Limb (tissue), 2 donors: ENCODE measurements around the gene HIPK1.

Experiments
- DNase-seq, 2 donors: peaks; one replicate each; pipeline ENCODE4 v3.0.0-alpha.2; 2016; ENCODE audit errors: extremely low spot score in 2 of 2

HIPK1 gene

GRCh38 chr1:113913887-113914664, 15.0 kb upstream of the HIPK1 start:
- no peak for DNase-seq

DNA sequence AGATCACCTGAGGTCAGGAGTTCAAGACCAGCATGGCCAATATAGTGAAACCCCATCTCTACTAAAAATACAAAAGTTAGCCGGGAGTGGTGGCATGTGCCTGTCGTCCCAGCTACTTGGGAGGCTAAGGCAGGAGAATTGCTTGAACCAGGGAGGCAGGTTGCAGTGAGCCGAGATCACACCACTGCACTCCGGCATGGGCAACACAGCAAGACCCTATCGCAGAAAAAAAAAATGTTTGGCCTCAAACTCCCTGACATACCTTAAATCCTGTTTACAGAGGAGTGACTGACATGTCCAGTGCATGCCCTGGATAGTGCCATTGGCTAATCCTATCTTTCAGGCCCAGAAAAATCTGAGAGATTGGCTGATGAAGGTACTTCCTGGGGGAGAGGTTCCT, 12.2 kb upstream of the HIPK1 start:
- no peak for DNase-seq

DNA sequence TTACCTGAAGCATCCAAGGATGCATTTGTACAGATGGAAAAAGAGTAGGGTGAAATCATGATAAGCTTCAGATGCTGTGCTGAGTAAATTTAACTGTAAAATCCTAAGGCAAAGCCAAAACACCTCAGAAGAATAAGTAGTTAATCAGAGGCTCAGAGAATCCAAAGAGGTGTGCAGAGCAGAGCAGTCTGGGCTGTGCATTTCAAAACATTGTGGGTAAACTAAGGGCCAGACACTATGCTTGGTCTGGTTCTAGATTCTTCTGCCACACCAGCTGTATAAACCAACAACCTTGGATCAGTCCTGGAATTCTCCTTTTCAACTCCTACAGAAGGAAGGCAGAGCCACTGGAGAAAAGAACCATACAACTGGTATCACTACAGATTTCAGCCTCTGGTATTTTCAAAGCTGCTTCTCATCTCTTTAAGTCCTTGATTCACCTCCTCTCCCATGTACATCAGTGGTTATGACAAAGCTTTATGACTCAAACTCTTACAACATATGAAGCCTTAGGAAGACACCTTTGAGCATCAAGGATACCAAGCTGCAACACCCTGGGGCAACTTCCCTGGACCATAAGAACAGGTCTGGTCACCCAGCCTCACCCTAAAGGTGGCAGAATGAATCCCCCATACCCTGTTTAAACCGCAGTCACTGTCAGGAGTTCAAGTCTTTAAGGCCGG, 11.6 kb upstream of the HIPK1 start:
- DNase-seq: no peak

GRCh38 chr1:113918243-113918642, 10.9 kb upstream of the HIPK1 start:
- DNase-seq: no peak

- DNase-seq: no peak
Measured at GRCh38 chr1:113922957-113923356, 6.2 kb upstream of the HIPK1 start.

GRCh38 chr1:113924473-113924872, 4.7 kb upstream of the HIPK1 start:
- DNase-seq: no peak

DNA sequence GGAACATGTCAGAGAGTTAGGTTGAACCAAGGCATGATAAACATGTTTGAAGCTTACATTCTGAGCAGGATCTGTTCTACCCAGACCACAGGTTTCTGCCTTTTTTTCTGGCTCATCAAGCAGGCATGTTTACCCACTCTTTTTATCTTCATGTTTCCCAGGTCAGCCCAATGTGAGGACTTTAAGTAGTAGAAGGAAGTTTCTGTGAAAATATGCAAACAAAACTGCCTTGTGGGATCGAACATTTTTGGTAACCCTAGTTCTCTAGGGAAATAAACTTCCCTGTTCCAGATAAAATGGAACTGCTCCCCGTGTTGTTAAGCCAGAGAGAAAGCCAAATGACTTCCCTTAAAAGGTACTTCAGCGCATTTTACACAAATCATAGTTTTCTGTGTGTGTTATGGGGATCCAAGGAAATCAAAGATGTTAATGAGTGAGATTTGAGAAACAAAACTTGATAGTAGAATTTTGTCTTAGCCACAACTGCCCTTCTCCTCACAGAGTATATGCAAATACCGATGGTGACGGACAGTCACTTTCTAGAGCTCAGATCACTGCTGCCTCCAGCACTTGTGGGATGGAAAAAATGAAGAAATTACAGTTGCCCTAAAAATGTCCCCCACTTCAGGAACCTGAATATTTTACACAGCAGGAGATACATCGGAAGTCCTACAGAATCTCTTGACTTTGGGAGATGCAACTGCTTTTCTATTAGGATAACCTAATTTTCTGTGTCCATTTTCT, 765 bp upstream of the HIPK1 start:
- no peak for DNase-seq

- DNase-seq: peak in 1 of 2 donors; percentile 15
Measured at GRCh38 chr1:113929750-113930498, 800 bp downstream of the HIPK1 start.

GRCh38 chr1:113930499-113931161, 1.5 kb downstream of the HIPK1 start:
- peak; percentile 55 to 58 for DNase-seq

DNA sequence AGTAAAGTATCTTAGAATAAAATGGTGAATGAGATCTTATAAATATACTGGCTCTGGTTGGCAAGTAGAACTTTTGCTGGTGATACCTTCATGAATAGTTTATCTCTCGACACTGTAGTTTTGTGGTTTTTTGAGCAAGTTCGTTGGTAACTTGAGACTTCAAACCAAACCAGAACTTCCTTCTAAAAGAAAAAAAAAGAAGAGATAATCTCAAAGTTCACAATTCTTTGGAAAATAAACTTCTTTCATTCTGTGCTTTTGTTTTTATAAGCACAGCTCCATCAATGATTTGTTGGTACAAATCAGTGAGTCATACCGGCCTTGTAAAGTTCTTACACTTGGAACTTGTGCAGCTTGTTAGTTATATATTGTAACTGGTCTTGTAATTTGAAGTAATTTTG, 2.3 kb downstream of the HIPK1 start:
- DNase-seq: no peak

DNA sequence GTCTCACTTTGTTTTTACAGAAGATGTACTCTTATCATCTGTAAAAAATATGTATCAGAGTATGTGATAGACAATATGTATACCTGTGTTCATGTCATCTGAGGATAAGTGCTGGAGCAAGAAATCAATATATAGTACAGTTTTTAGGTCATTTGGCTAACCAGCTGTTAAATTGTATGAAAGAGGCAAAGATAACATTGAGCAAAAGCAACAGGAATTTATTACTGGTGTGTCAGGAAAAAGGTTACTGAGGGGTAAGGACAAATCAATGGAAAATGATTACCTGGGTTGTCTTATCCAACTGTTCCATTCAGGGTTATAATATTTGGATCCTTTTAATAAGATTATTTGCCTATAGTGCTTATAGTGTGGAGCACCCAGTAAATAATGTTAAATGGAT, 4.9 kb downstream of the HIPK1 start:
- DNase-seq: no peak

DNA sequence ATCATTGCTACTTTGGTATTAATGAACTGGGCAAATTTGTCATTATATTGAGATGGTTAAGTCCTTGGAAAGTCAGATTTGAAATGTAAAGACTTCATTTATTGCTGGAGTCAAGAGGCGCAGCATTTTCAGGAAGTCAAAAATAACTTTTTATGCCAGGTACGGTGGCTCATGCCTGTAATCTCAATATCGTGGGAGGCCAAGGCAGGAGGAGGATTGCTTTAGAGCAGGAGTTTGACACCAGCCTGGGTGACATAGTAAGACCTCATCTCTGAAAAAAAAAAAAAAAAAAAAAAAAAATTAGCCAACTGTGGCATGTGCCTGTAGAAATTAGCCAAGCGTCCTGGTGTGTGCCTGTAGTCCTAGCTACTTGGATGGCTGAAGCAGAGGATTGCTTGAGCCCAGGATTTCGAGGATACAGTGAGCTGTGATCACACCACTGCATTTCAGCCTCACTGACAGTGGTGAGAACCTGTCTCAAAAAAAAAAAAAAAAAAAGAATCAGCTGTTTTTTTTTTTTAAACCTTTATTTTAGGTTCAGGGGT, 5.5 kb downstream of the HIPK1 start:
- no peak for DNase-seq

GRCh38 chr1:113935176-113935575, 6.1 kb downstream of the HIPK1 start:
- DNase-seq: no peak

- no peak for DNase-seq
Measured at GRCh38 chr1:113935970-113936369, 6.8 kb downstream of the HIPK1 start.

DNA sequence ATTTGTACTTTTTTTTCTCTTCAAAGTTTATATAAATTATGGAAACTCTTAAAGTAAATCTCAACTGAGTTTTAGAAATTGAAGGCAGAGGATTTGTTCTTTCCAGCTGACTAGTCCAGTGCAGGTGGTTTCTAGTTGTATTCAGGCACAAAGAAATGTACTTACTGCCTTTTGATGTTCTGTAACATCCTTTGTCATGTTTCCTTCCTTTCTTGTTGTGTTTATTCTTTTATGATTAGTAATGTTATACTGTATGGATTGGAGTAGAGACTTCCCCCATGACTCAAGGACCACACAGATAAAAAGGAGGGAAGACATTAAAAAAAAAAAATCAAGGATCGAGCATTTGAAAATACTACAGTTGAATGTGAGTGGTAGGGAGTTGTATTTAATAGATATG, 8.0 kb downstream of the HIPK1 start:
- no peak for DNase-seq

DNA sequence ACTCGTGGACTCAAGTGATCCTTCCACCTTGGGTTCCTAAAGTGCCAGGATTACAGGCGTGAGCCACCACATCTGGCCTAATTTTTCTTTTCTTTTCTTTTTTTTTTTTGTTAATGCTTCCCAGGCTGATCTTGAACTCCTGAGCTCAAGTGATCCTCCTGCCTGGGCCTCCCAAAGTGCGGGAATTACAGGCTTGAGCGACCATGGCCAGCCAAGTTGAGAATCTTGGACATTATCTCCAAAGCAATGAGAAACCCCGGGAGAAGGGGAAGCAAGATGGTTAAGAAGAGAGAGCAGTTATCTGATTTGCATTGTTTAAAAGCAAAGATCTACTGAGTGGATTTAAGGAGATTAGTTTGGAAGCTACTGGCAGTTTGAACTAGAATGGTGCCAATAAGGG, 9.1 kb downstream of the HIPK1 start:
- no peak for DNase-seq

DNA sequence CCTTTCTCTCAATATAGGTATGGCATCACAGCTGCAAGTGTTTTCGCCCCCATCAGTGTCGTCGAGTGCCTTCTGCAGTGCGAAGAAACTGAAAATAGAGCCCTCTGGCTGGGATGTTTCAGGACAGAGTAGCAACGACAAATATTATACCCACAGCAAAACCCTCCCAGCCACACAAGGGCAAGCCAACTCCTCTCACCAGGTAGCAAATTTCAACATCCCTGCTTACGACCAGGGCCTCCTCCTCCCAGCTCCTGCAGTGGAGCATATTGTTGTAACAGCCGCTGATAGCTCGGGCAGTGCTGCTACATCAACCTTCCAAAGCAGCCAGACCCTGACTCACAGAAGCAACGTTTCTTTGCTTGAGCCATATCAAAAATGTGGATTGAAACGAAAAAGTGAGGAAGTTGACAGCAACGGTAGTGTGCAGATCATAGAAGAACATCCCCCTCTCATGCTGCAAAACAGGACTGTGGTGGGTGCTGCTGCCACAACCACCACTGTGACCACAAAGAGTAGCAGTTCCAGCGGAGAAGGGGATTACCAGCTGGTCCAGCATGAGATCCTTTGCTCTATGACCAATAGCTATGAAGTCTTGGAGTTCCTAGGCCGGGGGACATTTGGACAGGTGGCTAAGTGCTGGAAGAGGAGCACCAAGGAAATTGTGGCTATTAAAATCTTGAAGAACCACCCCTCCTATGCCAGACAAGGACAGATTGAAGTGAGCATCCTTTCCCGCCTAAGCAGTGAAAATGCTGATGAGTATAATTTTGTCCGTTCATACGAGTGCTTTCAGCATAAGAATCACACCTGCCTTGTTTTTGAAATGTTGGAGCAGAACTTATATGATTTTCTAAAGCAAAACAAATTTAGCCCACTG, 11.5 kb downstream of the HIPK1 start:
- no peak for DNase-seq

GRCh38 chr1:113941245-113941559, 12.1 kb downstream of the HIPK1 start:
- DNase-seq: no peak

GRCh38 chr1:113942527-113942926, 13.4 kb downstream of the HIPK1 start:
- no peak for DNase-seq
